ENCODE measurements around the gene SLC4A4. TPM values are rescaled to one million over a fixed set of nuclear protein-coding genes. Genes with fewer than 3 reads are reported as not detected.

The SLC4A4 gene
- total and polyA plus RNA-seq, 2 of the 8 experiments (the other 6 are each of a cell fraction or from before 2014, with no cell fraction given): 0.67 to 2.8 TPM

GRCh38 chr4:71518283-71518989 lies 179.6 kb downstream of the SLC4A4 start:
- Histone ChIP-seq H3K79me1 (ENCODE audit: low read depth, low read length) (no peaks in the 10 kb centered on the region), H4K5ac (ENCODE audit: insufficient read length, low read depth, low read length) (no peak overlapping the region), H3K23me2 (ENCODE audit: low read depth, low read length) (no peaks in the 10 kb centered on the region), H3K14ac (ENCODE audit: insufficient read length) (no peak overlapping the region), H3K4me1 (replicated peaks in 1 of 4; ENCODE audit: control insufficient read depth in 3 of 4, insufficient read depth in 4 of 4, low read length in 3 of 4) (no peaks in the 10 kb centered on the region), H2AFZ (ENCODE audit: low read length) (no peak overlapping the region), H3K4me2 (ENCODE audit: insufficient read depth in 1 of 2, low read depth in 2 of 2, low read length in 2 of 2) (no peak overlapping the region), H2BK15ac (ENCODE audit: low read length) (no peak overlapping the region), H3K4ac (replicated peaks; ENCODE audit: insufficient read length, low read depth, low read length) (no peak overlapping the region), H4K20me1 (replicated peaks in 1 of 2; ENCODE audit: control insufficient read depth in 1 of 2, insufficient read depth in 2 of 2, low read length in 2 of 2) (no peaks in the 10 kb centered on the region), H3K9ac (replicated peaks in 1 of 4; ENCODE audit: extremely low read depth in 1 of 4, low read depth in 3 of 4, low read length in 3 of 4) (no peak overlapping the region), H3K23ac (ENCODE audit: insufficient read length) (no peak overlapping the region), H2BK12ac (ENCODE audit: low read depth, low read length) (no peak overlapping the region), H2AK5ac (ENCODE audit: low read depth, low read length) (no peak overlapping the region), H3K27me3 (replicated peaks in 1 of 4; ENCODE audit: control insufficient read depth in 3 of 4, extremely low read depth in 1 of 4, insufficient read depth in 3 of 4, low read length in 3 of 4) (no peaks in the 10 kb centered on the region), H3K79me2 (ENCODE audit: control insufficient read depth in 1 of 2, insufficient read depth in 2 of 2, low read length in 2 of 2) (no peaks in the 10 kb centered on the region), H3K4me3 (ENCODE audit: extremely low read depth in 1 of 4, insufficient read depth in 2 of 4, low read depth in 3 of 4, low read length in 4 of 4) (no peak overlapping the region), H3K56ac (replicated peaks; ENCODE audit: insufficient read length, low read depth, low read length) (no peak overlapping the region), H4K91ac (replicated peaks; ENCODE audit: insufficient read length, low read length) (no peak overlapping the region), H3K36me3 (ENCODE audit: control insufficient read depth in 2 of 4, insufficient read depth in 4 of 4, low read length in 3 of 4) (no peaks in the 10 kb centered on the region), H4K8ac (ENCODE audit: extremely low read depth, insufficient read depth, low read length) (no peak overlapping the region; the same call in 1 of the 2 replicates), H3K18ac (ENCODE audit: extremely low read depth, low read length) (no peak overlapping the region), H2BK120ac (replicated peaks; ENCODE audit: low read depth, low read length) (no peak overlapping the region), H3K9me3 (ENCODE audit: insufficient read depth in 2 of 2, low read depth in 1 of 2, low read length in 1 of 2) (peaks cover 3 to 4% of the 10 kb centered on the region in 2 experiments; a peak in 1 of 4 replicates), H3K27ac (ENCODE audit: low read depth, low read length) (no peak overlapping the region), H2BK5ac (ENCODE audit: low read depth, low read length) (no peak overlapping the region), H2BK20ac (ENCODE audit: low read length) (0 out of 2 replicates have a peak overlapping the region, but pooled peaks have one; percentile 48)
- ChIA-PET POLR2A (ENCODE audit: partially characterized antibody) (no interaction called here), CTCF (ENCODE audit: partially characterized antibody) (no interaction called here)
- DNase-seq (ENCODE audit: low read depth in 1 of 2, low spot score in 2 of 2) (no peak), FAIRE-seq (no peak)
- 80% methylated on average over 2 of the region's 2 CpGs; no CpG with 5 or more reads in 1 of the 2 experiments for WGBS, 2 experiments (ENCODE audit: extremely low coverage in 1 of 2, insufficient coverage in 1 of 2, insufficient read length in 1 of 2, insufficient replicate concordance in 2 of 2, low coverage in 1 of 2, low lambda C conversion rate in 2 of 2, missing lambda C conversion rate in 1 of 2)
- TF ChIP-seq GTF2F1 (IDR thresholded peaks at IDR 0.05; ENCODE audit: borderline replicate concordance, low read depth, low read length): no peak
- TF ChIP-seq SUZ12 (IDR thresholded peaks at IDR 0.05; ENCODE audit: low read length): no peak
- TF ChIP-seq ATF2 (IDR thresholded peaks at IDR 0.05; ENCODE audit: low read length): no peak
- TF ChIP-seq RNF2 (IDR thresholded peaks at IDR 0.05; ENCODE audit: borderline replicate concordance, low read depth, low read length, missing control alignments, poor library complexity, severe bottlenecking): no peak
- TF ChIP-seq YY1 (IDR thresholded peaks at IDR 0.05; ENCODE audit: low read depth, low read length): no peak
- no peak for TF ChIP-seq PHF8 (conservative IDR thresholded peaks at IDR 0.05; ENCODE audit: low read depth, low read length)
- no peak for TF ChIP-seq EZH2 (IDR thresholded peaks at IDR 0.05; ENCODE audit: low read depth, low read length, severe bottlenecking)
- no peak for TF ChIP-seq EGR1 (IDR thresholded peaks at IDR 0.05; ENCODE audit: borderline replicate concordance, low read depth, low read length)
- no peak for TF ChIP-seq CTBP2 (IDR thresholded peaks at IDR 0.05; ENCODE audit: borderline replicate concordance, insufficient read depth, insufficient read length, low read length)
- no peak for TF ChIP-seq MAX (IDR thresholded peaks at IDR 0.05)

All from H1 (cell line).